ENCODE results near the gene KCNJ10.

The KCNJ10 gene

DNA sequence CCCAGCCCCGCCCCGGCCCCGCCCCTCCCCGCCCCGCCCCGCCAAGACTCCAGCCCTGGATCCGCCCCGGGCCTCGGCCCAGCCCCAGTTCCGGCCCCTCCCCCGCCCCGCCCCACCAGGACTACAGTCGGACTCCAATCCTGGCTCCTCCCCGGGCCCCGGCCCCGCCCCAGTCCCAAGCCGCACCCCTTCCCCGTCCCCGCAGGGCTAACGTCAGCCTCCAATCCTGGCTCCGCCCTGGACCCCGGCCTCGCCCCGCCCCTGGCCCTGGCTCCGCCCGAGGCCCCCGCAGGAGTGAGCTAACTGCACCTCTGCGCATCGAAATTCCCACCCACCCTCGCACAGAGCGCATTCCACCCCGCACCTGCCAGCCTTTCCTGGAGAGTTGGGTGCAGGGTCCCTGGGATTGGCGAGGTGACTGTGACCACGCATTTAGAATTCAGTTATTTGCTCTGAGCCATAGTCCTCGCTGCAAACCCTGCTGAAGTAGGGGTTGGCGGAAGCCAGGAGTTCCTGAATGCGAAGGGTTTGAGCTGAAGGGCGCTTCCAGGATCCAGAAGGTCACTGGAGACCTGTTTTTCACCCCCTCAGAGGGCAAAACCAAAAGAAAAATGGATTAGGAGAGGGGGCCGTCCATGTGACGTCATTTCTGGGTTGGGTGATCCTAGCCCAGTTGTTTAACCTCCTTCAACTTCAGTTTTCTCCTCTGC, 29.0 kb upstream of the KCNJ10 start:
- peak; percentile 94 for DNase-seq

GRCh38 chr1:160097911-160098851, 28.2 kb upstream of the KCNJ10 start, which contains the start of gene IGSF8:
Gene IGSF8 (minus strand): TSS chr1:160098619. CDS start chr1:160098472, 147 bp downstream.
- peak; percentile 80 for DNase-seq

DNA sequence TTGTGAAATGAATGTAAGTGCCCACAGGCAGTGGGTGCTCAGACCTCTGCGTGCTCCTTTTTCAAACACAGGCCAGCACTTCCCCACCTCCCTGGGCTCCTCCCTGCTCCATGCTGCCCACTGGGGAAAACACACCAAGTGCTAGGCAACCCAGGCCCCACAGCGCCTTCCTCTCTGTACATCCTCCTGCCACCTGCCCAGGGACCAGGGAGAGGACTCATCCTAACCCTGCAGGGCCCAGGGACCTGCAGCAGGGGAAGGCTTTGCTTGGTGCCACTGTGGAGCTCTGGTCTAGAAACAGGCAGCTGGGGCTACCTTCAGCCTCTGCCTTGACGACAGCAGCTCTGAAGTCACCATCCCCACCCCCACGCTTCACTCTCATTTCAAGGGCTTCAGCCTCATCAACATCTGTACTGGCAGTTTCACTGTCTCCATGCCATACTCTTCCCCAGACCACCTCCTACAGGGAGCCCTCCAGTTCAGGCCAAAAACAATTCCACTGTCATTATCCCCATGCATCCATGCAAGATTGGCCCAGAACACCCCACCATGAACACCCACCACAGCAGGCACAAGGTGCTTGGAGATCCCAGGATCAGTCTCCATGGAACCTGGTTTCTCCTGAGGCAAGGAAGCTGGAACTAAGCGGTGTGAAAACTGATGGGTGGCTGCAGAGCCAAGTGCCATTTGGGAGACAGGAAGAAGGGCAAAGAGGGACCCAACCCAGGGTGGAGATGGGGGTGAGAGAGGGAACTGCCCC, 27.4 kb upstream of the KCNJ10 start:
- DNase-seq: no peak

DNA sequence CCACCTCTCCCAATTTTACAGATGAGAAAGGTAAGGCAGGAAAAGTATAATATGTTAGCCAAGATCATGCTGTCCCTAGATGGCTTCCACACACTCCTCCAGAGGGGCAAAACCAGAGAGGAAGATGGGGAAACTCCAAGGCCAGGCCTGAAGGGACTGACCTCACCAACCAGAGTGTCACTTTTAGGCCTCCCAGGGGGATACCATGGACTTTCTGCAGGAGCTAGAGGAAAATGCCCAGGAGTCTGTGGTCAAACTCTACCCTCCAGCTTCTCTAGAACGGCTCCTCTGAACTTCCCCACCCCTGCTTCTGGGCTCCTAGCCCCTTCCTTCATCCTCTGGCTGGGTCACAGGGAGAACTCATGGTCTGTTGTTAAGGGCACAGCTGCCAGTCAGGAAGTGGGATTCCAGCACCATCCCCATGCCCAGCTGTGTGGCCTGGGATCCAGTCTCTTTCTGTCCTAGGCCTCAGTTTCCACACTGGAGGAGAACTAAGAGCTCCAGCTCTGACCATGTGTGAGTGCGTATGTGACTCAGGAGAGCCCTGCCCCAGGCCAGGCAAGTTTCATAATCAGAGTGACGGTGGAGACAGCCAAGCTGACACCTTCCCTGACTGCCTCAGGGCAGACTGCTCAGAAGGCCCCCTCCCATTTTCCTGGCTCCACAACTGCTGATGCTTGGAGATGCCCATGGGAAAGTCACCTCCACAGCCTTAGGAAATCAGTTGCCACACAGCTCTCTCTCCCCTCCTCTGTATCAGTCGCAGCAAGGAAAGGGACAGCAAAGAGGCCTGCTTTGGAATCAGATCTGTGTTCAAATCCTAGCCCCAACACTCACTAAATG, 26.5 kb upstream of the KCNJ10 start:
- DNase-seq: peak; percentile 70

DNA sequence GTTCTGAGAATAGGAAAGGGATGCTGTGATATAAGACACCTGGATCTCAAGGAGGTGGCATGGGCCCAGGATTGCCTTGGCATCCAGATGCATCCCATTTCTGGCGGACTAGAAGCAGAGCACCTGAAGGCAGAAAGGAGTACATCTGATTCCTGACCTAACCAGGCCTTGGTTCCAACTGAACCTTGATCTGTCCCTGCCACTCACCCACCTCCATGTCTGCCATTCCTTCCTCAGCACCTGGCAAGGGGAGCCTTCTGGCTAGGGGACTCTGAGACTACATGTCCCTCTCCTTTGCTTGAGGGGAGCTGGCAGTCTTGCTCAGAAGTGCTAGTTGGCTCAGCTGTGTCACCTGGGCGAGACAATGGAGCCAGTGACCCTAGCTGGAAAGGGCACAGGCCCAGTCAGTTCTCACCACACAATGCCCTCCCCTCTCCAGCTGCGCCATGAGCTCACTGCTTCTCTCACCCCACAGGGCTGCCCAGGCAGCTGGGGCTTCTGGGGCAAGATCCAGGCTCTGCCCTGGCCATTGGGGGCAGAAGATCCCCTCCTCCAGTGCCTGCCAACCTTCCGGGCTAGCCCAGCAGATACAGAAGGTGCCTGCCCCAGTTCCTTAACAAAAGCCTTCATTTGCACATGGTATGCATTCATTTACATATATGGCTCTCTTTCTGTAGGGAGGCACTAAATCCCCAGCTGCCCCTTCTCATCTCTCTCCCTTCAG, 25.6 kb upstream of the KCNJ10 start:
- DNase-seq: no peak

DNA sequence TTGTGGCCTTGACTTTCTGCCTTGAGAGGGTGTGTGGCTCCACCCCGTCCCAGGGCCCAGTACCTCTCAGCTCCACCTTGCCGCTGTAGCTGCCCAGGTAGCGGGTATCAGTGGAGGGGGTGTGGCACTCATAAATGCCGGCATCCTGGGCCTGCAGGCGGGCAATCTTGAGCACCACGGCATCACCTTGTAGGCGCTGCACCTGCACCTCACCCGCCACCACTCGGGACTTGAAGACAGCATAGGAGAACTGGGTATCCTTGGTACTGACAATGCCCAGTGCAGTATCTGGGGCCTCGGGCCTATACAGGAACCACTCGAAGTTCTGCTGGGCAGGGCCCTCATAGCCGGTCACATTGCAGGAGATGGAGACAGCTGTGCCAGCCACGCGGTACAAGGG, 24.8 kb upstream of the KCNJ10 start:
- no peak for DNase-seq

- DNase-seq: no peak
Measured at GRCh38 chr1:160094291-160094625, 24.3 kb upstream of the KCNJ10 start.

DNA sequence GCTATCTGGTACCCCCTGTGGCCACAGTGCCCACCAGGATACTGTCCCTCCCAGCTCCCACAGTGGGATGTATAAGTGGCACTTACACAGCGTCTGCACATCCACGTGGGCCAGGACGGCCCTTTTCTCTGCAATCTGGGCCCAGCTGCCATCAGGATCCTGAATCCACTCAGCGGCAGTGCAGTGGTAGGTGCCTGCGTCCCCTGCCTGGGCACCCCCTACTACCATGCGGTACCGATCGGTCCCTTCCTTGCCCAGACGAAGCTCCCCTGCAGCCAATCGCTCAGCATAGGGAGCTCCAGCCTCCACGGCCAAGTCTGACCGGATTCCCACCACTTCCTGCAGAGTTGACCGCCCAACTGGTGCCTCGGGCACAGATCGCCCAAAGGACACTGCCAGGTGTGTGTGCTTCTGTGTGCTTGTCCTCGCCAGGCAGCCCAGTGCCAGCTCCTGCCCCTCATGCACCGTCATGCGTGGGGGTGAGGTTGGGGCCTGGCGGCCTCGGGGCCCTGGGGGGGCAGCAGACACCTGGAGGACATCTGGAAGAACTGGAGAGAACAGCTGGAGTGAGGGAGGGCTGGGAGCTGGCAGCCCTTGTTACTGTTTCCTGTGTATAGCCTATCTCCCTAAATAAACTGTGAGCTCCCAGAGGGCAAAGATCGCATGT, 23.8 kb upstream of the KCNJ10 start:
- no peak for DNase-seq

DNA sequence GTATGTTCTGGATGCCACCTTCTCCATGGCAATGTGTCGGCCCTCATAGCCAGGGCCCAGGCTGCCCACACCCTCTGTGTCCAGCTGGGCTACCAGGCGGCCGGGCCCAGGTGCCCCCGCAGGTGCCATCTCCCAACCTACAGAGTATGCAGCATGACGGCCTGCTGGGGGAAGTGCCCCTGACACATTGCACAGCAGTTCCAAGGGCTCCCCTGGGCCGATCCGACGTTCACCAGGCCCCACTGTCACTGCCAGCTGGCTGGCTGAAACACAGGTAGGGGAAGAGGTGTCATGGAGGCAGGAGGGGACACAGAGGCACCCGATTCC, 23.1 kb upstream of the KCNJ10 start:
- DNase-seq: no peak

- no peak for DNase-seq
Measured at GRCh38 chr1:160092366-160093068, 22.6 kb upstream of the KCNJ10 start.

GRCh38 chr1:160091666-160092223, 21.8 kb upstream of the KCNJ10 start:
- DNase-seq: no peak

GRCh38 chr1:160090760-160091159, 20.8 kb upstream of the KCNJ10 start:
- DNase-seq: no peak

DNA sequence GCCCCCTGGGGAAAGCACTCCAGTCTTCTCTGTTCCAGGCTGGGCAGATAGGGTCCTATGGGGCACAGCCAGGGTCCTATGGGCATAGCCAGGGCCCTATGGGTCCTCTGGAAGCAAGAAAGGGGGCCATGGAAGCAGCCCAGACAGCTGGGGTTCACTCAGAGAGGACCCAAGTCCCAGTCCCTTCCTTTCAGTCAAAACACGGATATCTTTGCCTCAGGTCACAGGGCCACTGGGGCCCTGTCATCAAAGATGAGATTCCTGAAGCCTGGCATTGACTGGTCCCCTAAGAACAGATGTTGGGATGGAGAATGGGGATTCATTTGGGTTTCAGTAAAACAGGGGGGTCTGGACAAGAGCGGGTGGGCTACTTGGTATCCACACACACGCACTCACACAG, 19.9 kb upstream of the KCNJ10 start:
- no peak for DNase-seq

DNA sequence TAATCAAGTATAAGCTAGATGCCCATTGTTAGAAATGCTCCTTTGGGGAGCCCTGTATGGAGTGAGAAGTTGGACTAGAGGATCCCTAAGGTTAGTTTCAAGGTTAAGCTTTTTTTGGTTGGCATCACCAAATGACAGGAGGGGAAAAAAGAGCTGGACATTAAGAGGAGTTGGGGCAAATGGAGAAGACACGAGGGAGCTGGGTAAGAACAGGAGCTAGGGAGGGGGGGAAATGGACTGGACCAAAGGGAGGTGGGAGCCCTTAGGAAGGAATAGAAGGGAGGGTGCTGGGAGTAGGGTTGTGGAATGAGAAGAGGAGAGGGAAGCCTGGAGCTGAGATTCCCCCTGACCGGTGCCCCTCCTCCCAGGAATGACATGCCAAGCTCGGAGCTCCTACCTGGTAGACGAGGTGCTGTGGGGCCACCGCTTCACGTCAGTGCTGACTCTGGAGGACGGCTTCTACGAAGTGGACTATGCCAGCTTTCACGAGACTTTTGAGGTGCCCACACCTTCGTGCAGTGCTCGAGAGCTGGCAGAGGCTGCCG, 17.2 kb upstream of the KCNJ10 start:
- no peak for DNase-seq

DNA sequence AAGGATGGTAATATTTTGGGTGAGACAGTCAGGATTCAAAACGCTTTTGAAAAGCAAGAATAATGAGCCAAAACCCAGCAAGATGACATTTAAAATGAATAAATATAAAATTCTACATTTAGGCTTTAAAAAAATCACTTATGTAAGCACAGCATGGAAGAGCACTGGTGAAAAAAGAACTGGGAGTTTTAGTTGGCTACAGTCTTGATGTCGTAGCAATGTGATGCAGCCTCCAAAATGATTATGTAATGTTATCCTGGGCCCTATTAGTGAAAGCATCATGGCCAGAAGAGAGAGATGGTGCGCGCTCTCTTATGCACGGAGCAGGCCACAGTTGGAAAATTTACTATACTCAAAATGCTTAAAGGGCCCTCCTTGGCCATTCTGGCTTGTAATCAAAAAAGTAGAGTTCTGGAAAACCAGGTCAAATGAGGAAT, 16.5 kb upstream of the KCNJ10 start:
- no peak for DNase-seq

DNA sequence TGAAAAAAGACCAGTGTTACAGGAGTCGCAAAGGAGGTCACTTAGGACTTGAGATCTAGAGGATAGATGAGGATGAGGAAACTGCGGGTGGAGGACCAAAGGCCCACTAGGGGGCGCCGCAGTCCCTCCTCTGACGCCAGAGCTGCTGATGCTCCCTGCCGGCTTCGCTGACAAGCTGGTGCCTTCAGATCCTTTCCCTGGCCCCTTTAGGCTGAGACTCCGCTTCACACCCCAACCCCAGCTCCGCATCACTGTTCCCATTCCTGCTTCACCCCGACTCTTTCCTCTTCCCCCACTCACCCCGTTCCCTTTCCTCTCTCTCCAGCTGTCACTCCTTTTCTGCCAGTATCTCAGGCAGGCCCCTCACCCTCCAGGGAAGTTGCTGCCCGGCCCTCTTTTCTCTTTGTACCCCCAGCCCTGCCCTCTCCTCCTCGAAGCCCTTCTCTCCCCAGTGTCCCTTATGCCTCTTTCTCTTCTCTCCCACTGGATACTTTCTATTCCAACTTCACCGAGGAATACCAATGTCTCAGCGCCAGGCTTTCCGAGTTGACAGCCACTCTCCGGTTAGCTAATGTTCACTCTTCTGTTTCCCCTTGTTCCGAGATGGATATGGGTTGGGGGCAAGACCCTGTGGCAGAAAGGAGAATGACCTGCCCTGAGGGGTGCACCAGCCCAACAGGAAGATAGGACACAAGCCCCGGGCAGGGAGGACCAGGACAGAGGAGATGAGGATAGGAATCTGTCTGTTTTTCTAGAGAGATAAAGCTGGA, 15.9 kb upstream of the KCNJ10 start:
- DNase-seq: peak; percentile 71

DNA sequence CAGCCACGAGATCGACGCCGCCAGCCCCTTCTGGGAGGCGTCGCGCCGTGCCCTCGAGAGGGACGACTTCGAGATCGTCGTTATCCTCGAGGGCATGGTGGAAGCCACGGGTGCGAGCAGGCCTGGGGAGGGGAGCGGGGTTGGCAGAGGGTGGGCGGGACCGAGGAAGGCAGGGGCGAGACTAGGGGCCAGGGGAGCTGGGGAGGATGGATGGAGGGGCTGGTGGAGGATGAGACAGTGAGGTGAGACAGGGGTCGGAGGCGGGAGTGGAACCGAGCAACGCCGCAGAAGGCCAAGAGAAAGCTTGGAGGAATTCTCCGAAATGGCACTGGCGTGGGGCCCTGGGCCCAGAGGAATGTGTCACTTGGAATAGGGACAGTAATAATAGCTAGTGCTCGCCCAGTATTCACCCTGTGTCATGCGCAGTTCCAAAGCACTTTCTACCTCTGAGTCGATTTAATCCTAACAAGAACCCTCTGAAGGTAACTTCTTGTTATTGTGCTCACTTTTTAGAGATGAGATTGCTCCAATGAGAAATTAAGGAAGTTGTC, 14.9 kb upstream of the KCNJ10 start:
- no peak for DNase-seq

DNA sequence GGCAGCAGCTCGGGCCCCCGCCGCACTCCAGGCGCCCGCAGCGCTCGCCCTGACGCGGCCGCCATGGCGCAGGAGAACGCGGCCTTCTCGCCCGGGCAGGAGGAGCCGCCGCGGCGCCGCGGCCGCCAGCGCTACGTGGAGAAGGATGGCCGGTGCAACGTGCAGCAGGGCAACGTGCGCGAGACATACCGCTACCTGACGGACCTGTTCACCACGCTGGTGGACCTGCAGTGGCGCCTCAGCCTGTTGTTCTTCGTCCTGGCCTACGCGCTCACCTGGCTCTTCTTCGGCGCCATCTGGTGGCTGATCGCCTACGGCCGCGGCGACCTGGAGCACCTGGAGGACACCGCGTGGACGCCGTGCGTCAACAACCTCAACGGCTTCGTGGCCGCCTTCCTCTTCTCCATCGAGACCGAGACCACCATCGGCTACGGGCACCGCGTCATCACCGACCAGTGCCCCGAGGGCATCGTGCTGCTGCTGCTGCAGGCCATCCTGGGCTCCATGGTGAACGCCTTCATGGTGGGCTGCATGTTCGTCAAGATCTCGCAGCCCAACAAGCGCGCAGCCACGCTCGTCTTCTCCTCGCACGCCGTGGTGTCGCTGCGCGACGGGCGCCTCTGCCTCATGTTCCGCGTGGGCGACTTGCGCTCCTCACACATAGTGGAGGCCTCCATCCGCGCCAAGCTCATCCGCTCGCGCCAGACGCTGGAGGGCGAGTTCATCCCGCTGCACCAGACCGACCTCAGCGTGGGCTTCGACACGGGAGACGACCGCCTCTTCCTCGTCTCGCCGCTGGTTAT, 14.2 kb upstream of the KCNJ10 start:
- no peak for DNase-seq

All from EL (cell line).